GM18519 (cell line): ENCODE data around the gene FOXN4.

Experiments
- ATAC-seq: cut with Tn5 transposase; IDR thresholded peaks from one replicate; pipeline ENCODE4 v1.9.1; 2021; ENCODE audit warnings: mild to moderate bottlenecking, moderate library complexity; ENCODE audit not compliant: unreplicated experiment, low FRiP score

The FOXN4 gene

GRCh38 chr12:109287181-109287580 lies 21.9 kb downstream of the FOXN4 start:
- ATAC-seq = no peak

DNA sequence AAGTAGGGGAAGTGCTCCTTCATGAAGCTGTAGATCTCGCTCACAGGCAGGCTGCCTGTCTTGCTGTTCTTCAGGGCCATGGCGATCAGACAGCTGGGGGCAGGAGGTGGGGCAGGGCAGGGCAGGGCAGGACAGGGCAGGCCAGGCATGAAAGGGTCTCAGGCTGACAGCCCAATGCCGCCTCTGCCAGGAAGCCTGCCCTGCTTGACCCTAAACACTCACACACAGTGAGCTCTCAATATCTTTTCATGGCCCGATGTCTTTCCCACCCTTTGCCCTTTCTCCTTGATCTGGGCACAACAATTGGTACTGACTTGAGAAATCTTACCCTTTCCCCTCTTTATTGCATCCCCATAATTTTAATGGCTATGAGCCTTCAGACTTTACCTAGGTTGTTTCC lies 22.4 kb downstream of the FOXN4 start:
- no peak for ATAC-seq

DNA sequence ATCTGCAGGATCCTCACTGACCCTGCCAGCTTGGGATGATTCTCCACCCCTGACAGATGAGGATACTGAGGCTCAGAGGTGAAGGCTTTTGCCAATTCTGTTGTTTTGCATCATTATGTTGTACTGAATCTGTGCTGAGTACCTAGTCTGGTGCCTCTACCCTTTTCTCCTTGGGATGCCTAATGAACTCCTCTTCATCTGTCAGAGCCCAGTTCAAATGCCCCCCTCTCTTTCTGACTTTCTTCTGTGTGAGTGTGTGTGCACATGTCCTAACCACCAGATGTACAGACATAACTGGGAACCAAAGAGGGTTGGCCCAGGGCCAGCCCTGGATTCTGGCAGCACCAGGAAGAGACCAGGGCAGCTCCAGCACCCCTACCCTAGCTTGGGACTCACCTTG lies 22.8 kb downstream of the FOXN4 start:
- ATAC-seq = no peak

DNA sequence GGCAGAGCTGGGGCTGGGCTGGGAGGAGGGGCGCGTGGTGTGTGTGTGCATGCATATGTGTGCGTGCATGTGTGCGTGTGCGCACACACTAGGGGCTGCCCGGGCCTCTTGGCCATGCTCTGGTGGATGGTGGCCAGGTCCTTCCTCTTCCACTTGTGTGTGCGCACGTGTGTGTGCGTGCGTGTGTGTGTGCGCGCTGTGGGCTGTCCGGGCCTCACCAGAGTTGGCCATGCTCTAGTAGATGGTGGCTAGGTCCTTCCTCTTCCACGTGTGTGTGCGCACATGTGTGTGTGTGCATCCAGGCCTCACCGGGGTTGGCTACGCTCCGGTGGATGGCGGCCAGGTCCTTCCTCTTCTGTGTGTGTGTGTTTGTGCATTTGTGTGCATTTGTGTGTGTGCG lies 24.7 kb downstream of the FOXN4 start:
- ATAC-seq = no peak

GRCh38 chr12:109281452-109281851 lies 27.6 kb downstream of the FOXN4 start:
- ATAC-seq = no peak

DNA sequence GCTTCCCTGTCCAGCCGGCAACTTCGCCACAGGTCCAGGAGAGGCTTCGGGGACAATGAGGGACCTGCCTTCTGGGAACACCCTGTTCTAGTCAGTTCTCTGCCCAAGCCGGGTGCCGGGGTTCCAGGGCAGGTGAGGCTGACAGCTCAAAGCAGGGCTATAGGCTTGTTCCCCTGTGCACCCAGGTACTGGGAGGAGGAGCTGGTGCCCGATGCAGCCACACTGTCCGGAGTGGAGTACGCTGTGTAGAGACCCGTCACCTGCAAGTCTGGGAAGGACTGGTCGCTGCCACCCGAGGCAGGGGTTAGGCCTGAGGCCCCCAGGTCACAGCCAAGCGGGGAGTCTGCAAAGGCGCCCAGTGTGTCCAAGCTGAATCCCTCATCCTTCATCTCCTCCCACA lies 29.6 kb downstream of the FOXN4 start:
- ATAC-seq = no peak

DNA sequence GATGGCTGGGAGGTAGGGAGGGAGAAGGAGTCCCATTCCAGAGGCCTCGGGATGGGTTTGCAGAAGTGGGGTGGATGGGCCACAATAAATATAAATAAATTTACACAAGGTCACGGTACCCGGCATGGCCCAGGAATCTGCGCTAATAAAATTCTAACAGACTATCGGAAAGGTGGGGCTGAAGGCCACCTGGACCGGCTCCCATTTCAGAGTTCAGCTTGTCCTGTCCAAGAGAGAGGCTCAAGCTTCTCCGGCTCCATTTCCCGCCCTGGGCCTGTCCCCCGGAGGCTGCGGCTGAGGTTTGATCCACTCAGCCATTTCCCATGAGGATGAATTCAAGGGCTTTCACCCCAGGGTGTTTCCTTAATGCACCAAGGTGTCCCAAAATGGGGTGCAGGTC lies 30.2 kb downstream of the FOXN4 start:
- ATAC-seq = no peak

DNA sequence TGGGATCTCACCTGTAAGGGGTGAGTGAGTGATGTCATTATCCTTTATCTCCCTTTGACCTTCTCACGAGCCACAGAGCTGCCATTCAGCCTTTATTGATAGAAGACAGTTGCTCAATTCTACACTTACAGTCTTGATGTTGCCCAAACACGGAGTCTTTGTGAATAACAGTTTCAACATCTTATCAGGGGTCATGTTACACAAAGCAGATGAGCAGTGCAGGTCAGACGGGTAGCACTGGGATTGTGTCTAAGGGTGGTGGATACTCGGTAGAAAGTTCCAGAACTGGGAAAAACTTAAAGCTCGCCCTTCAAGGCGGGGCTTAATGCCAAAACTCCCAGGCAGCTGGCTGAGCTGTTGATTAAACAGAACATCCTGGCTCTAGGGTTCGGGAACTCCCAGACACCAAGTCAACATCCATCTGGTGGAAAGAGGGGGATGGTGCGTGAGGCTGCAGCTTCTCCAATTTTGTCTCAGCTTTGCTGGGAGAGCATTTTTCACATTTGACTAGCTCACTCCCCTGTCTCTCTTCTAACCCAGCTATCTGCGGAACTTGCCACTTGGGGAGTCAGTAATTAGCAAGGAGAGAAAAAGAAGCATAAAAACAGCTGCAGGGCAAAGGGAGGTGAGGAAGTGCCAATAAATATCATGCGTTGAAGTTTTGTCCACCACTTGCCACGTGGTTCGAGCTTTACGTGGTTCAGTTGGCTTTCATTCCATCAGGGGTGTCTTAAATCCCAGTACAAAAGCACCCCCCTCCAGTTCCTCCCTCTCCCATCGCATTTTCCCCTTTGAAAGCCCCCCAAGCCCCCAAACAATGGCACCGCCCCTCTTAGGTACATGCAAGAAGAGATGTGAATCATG lies 31.0 kb downstream of the FOXN4 start:
- ATAC-seq = no peak

DNA sequence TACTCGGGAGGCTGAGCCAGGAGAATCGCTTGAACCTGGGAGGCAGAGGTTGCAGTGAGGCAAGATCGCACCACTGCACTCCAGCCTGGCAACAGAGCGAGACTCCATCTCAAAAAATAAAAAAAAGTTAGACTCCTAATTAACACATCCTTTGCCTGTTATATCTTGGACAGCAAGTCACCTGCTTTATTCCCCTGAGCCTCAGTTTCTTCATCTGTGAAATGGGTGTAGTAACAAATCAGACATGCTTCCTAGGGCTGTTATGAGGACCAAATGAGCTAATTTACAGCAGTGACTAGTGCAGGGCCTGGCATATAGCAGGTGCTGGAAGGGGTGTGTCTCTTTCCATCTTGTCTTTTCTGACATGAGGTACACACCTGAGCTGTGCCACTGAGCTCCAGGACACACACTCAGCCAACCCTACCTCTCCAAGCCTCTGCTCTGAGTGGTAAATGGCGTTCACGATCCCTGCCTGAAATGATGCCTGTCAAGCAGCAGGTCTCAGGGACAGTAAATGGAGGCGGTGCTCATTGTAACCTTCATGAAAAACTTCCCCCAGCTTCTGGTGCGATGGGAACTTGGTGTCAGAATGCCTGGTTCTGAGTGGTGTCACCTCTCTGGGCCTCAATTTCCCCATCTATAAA lies 31.7 kb downstream of the FOXN4 start:
- ATAC-seq = no peak

DNA sequence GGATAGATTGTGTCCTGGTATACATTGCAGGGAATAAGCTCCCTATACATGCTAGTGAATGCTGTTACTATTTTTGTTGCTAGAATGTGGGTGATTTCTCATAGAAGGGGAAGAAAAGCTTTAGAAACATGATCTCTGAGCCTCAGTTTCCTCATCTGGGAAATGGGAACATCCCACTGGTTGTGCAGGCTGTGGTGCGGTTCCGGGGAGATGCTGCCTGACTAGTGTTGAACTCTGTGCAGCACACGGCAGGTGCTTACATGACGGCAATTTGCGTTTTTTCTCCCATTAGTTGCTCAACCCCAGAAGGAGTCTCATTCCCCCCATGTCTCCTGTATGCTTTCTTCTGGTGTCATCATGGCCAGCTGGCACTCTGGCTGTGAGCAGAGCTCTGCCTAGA lies 32.9 kb downstream of the FOXN4 start:
- ATAC-seq = no peak

DNA sequence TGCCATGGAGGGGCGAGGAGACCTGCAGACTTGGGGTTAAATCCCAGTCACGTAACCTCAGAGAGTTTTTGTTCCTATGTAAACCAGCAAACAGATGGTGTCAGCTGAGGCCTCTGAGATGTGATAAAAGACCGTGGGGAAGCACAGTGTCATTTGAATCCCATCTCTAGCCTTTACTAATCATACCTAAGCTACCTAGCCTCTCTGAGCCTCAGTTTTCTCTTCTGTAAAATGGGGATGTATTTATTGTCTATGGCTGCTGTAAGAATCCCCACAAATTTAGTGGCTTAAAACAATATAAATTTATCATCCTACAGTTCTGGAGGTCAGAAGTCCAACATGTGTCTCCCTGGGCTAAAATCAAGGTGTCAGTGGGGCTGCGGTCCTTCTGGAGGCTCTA lies 33.9 kb downstream of the FOXN4 start:
- ATAC-seq = no peak

GRCh38 chr12:109274381-109274780 lies 34.7 kb downstream of the FOXN4 start:
- ATAC-seq = no peak

DNA sequence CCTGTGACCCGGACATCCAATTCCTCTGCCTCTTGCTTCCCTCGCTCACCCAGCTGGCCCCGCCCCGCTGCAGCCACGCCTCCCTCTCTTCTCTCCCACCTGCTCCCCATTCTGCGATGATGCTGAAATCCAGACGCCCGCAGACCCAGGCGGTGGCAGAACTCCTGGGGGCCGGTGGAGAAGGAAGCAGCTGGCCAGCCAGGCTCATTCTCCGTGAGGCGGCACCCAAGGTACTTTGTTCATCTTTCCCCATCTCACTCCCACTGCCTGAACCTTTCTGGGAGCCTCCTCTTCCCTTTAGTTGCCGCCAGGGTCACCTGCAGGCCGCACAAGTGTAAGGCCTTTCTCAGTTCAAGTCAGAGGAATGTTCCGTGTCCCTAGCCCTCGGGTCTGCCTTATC lies 35.7 kb downstream of the FOXN4 start:
- ATAC-seq = no peak

DNA sequence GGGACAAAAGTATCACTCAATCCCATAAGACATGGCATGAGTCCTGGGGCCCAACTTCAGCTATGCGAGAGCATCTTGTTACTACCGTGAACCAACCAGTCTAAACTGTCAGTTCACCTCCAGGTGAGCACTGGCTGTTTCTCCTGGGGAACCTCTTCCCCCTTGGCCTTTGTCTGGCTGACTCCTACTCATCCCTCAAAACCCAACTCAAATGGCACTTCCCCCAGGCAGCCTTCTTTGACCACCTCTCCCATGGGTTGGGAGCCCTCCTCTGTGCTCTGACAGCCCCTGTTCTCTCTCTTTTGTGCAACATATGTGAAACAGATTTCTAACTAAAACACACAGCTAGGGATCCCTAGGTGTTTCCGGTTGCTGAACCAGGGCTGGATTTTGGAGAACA lies 37.7 kb downstream of the FOXN4 start:
- no peak for ATAC-seq

GRCh38 chr12:109270494-109270893 lies 38.6 kb downstream of the FOXN4 start:
- ATAC-seq = no peak

GRCh38 chr12:109269428-109269827 lies 39.7 kb downstream of the FOXN4 start:
- no peak for ATAC-seq

GRCh38 chr12:109268896-109269295 lies 40.2 kb downstream of the FOXN4 start:
- no peak for ATAC-seq

GRCh38 chr12:109267361-109267760 lies 41.7 kb downstream of the FOXN4 start:
- ATAC-seq = no peak

GRCh38 chr12:109266106-109266879 lies 42.8 kb downstream of the FOXN4 start:
- ATAC-seq = no peak

GRCh38 chr12:109264943-109265650 lies 44.0 kb downstream of the FOXN4 start:
- ATAC-seq = no peak
